HepG2 (cell line): ENCODE data around the gene CRNKL1. TPM values are rescaled to one million over a fixed set of nuclear protein-coding genes. Genes with fewer than 3 reads are reported as not detected.

Source experiments
- CHD2 ChIP-seq: IDR thresholded peaks from 2 replicates; pipeline ENCODE4 v1.6.1; 2011; ENCODE audit warnings: low read depth, low read length, improper control_type of control experiment
- CTCF ChIP-seq: sonication (generic); formaldehyde crosslinking; IDR thresholded peaks from 2 replicates; pipeline ENCODE4 v1.5.0; 2020; ENCODE audit warnings: mild to moderate bottlenecking, missing genetic modification reagents, moderate library complexity
- HMGXB3 ChIP-seq: sonication (generic); formaldehyde crosslinking; IDR thresholded peaks from 2 replicates; pipeline ENCODE4 v1.4.0; 2020; ENCODE audit warnings: missing genetic modification reagents, borderline replicate concordance
- HNF1B ChIP-seq: sonication (generic); formaldehyde crosslinking; IDR thresholded peaks from 2 replicates; pipeline ENCODE4 v1.5.1; 2020; ENCODE audit warnings: mild to moderate bottlenecking, moderate library complexity, missing genetic modification reagents
- ISL2 ChIP-seq: sonication (generic); formaldehyde crosslinking; IDR thresholded peaks from 2 replicates; pipeline ENCODE4 v1.5.0; 2020; ENCODE audit warnings: missing genetic modification reagents
- MLXIP ChIP-seq: sonication (generic); formaldehyde crosslinking; IDR thresholded peaks from 2 replicates; pipeline ENCODE4 v1.9.0; 2021; ENCODE audit warnings: missing genetic modification reagents, borderline replicate concordance
- MYNN ChIP-seq: sonication (generic); formaldehyde crosslinking; IDR thresholded peaks from 2 replicates; pipeline ENCODE4 v1.4.0; 2020; ENCODE audit warnings: mild to moderate bottlenecking, low read depth, missing genetic modification reagents
- PBX2 ChIP-seq: IDR thresholded peaks from 2 replicates; pipeline ENCODE4 v1.6.1; 2016; ENCODE audit warnings: control low read depth
- POLR2AphosphoS5 ChIP-seq: IDR thresholded peaks from 2 replicates; pipeline ENCODE4 v1.6.1; 2012; ENCODE audit warnings: low read depth, low read length
- PRMT3 ChIP-seq: sonication (generic); formaldehyde crosslinking; IDR thresholded peaks from 2 replicates; pipeline ENCODE4 v1.8.1; 2022; ENCODE audit warnings: low read depth, mild to moderate bottlenecking, moderate library complexity, missing genetic modification reagents, borderline replicate concordance
- SSRP1 ChIP-seq: IDR thresholded peaks from 2 replicates; pipeline ENCODE4 v1.6.1; 2016; ENCODE audit warnings: control low read depth
- TBL1XR1 ChIP-seq: fragments of 150-350 bp; IDR thresholded peaks from 2 replicates; pipeline ENCODE4 v1.6.1; 2014; ENCODE audit warnings: borderline replicate concordance, low read length; ENCODE audit not compliant: partially characterized antibody
- ZNF414 ChIP-seq: sonication (generic); formaldehyde crosslinking; IDR thresholded peaks from 2 replicates; pipeline ENCODE4 v1.5.0; 2020; ENCODE audit warnings: missing genetic modification reagents
- ZNF530 ChIP-seq: sonication (generic); formaldehyde crosslinking; IDR thresholded peaks from 2 replicates; pipeline ENCODE4 v1.5.0; 2020; ENCODE audit warnings: low read depth, mild to moderate bottlenecking, missing genetic modification reagents
- ZNF556 ChIP-seq: sonication (generic); formaldehyde crosslinking; IDR thresholded peaks from 2 replicates; pipeline ENCODE4 v1.4.0; 2020; ENCODE audit warnings: mild to moderate bottlenecking, missing genetic modification reagents, borderline replicate concordance
- polyA plus RNA-seq, 8 experiments: library from polyadenylated mRNA; depleted of rRNA in 3 of 8; stranded (reverse) in 7 of 8; unstranded in 1 of 8; fragments of >200 nt; fragmentation: Illumina TruSeq in 4 of 8; extraction: Trizol in 4 of 8; gene quantifications; 2 replicates each; pipeline versions ENCODE4 v1.2.1 to v1.2.3, GENCODE V29; 2011 to 2016; ENCODE audit warnings: low read depth in 4 of 8, missing spikeins in 1 of 8, mixed read lengths in 1 of 8; ENCODE audit not compliant: insufficient read depth in 1 of 8
- total RNA-seq, 5 experiments: library from RNA; depleted of rRNA; stranded (reverse); fragments of >200 nt; fragmentation: Illumina TruSeq; extraction: Trizol; gene quantifications; 2 replicates each; pipeline ENCODE4 v1.2.3, GENCODE V29; 2016; ENCODE audit warnings: low read depth in 1 of 5

Gene CRNKL1
- total and polyA plus RNA-seq, 2 of the 13 experiments (the other 11 are each of a cell fraction or from before 2014, with no cell fraction given): 12.3 to 64.5 TPM

- TF ChIP-seq TBL1XR1 (peak; percentile 85), HMGXB3 (CRISPR knock-in tag) (peak; percentile 86), CHD2 (peak; percentile 55; the same call in 1 of the 2 replicates), ZNF414 (CRISPR knock-in tag) (peak; percentile 65; the same call in 1 of the 2 replicates), ZNF556 (CRISPR knock-in tag) (peak; percentile 98), ISL2 (CRISPR knock-in tag) (peak; percentile 85; the same call in 1 of the 2 replicates), MYNN (CRISPR knock-in tag) (no peak), SSRP1 (no peak), PRMT3 (CRISPR knock-in tag) (no peak), PBX2 (CRISPR knock-in tag) (no peak), CTCF (CRISPR knock-in tag) (peak; percentile 98), ZNF530 (CRISPR knock-in tag) (no peak), MLXIP (CRISPR knock-in tag) (no peak; the same call in 1 of the 2 replicates), POLR2AphosphoS5 (peak; percentile 85), HNF1B (peak; percentile 97)
Observed at GRCh38 chr20:20017001-20017843, 35.0 kb downstream of the CRNKL1 start, which contains the start of gene NAA20 (continued).
